ENCODE measurements around the gene FAM180A.
"Not testable (repeated sequence)": the region's sequence is repeated elsewhere in the genome, so short reads cannot be mapped to it uniquely, and the experiment has no call there.

Gene FAM180A

DNA sequence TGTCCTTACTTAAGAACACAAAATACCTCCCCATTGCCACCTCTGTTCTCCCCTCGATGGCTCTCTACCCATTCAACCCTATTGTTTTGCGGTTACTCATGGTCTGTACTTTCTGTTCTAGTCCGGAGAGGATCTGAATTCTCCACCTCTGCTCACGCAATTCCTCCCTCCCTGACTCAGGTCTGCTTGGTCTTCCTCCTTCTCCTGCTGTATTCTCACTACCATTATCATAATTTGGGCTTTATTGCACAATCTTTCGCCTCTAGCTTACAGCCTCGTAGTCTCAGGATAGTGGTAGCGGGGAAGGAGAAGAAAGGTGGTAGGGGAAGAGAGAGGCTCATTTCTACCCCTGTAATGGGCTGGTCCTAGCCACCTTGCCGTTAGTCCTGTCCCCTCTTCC, 35.4 kb upstream of the FAM180A start:
- H3K9ac ChIP-seq (ENCODE audit: low read length) = no peak overlapping the region
- H3K27me3 ChIP-seq (ENCODE audit: control insufficient read depth, insufficient read depth, low read length) = no peaks in the 10 kb centered on the region
- H3K27ac ChIP-seq (ENCODE audit: low read depth, low read length) = no peak overlapping the region
- H3K4me1 ChIP-seq (ENCODE audit: control insufficient read depth, insufficient read depth, low read length) = no peaks in the 10 kb centered on the region
- H3K36me3 ChIP-seq (ENCODE audit: control insufficient read depth, insufficient read depth, low read length) = no peaks in the 10 kb centered on the region
- H3K4me3 ChIP-seq (ENCODE audit: low read length) = no peak overlapping the region

DNA sequence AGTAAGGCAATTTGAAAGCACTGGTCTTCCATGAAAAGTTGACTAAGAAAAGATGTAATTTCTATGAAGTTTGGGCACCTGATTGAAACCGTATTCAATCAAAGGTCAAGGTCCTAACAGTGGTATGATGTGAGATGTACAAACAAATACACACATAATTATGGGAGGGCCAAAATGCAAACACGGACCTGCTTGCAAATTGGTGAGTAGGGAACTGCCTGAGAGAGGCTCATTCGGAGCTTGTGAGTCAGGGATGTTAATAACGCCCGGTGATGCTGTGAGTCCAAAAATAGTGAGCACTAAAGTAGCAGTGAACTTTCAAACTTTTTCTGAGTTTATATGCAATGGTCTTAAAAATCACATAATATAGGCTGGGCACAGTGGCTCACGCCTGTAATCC, 34.2 kb upstream of the FAM180A start:
- Histone ChIP-seq H3K9ac (ENCODE audit: low read length) (no peak overlapping the region), H3K27me3 (ENCODE audit: control insufficient read depth, insufficient read depth, low read length) (no peaks in the 10 kb centered on the region), H3K27ac (ENCODE audit: low read depth, low read length) (no peak overlapping the region), H3K4me3 (ENCODE audit: low read length) (no peak overlapping the region), H3K4me1 (ENCODE audit: control insufficient read depth, insufficient read depth, low read length) (no peaks in the 10 kb centered on the region), H3K36me3 (ENCODE audit: control insufficient read depth, insufficient read depth, low read length) (no peaks in the 10 kb centered on the region)

GRCh38 chr7:135782377-135782776, 33.8 kb upstream of the FAM180A start:
- Histone ChIP-seq H3K27ac (ENCODE audit: low read depth, low read length) (no peak overlapping the region), H3K36me3 (ENCODE audit: control insufficient read depth, insufficient read depth, low read length) (no peaks in the 10 kb centered on the region), H3K27me3 (ENCODE audit: control insufficient read depth, insufficient read depth, low read length) (no peaks in the 10 kb centered on the region), H3K4me1 (ENCODE audit: control insufficient read depth, insufficient read depth, low read length) (no peaks in the 10 kb centered on the region), H3K9ac (ENCODE audit: low read length) (no peak overlapping the region), H3K4me3 (ENCODE audit: low read length) (no peak overlapping the region)

DNA sequence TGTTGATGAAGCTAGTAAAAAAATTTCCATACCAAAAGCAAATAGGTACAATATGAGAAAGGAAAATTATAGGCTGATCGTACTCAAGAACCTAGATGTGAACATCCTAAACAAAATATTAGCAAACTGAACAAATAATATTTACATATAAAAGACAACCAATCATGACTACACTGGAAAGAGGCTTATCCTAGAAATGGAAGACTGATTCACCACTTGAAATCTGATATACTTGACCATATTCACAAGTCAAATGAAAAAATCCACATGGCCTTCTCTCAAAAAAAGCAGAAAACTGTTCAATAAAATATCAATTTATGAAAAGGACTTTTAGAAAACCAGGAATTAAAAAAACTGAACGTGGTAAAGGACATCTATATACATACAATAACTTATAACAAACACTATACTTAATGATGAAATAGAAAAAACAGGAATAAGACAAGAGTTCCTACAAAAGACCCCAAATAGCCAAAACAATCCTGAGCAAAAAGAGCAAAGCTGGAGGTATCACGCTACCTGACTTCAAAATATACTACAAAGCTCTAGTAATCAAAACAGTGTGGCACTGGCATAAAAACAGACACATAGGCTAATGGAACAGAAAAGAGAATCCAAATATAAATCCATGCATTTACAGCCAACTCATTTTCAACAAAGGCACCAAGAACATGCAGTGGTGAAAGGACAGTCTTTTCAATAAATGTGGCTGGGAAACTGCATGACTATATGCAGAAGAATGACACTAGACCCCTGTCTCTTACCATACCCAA, 29.2 kb upstream of the FAM180A start:
- no peak overlapping the region for H3K27ac ChIP-seq (ENCODE audit: low read depth, low read length)
- H3K4me3 ChIP-seq (ENCODE audit: low read length) = no peak overlapping the region
- H3K27me3 ChIP-seq (ENCODE audit: control insufficient read depth, insufficient read depth, low read length) = no peaks in the 10 kb centered on the region
- H3K9ac ChIP-seq (ENCODE audit: low read length) = no peak overlapping the region
- H3K36me3 ChIP-seq (ENCODE audit: control insufficient read depth, insufficient read depth, low read length) = no peaks in the 10 kb centered on the region
- no peaks in the 10 kb centered on the region for H3K4me1 ChIP-seq (ENCODE audit: control insufficient read depth, insufficient read depth, low read length)

DNA sequence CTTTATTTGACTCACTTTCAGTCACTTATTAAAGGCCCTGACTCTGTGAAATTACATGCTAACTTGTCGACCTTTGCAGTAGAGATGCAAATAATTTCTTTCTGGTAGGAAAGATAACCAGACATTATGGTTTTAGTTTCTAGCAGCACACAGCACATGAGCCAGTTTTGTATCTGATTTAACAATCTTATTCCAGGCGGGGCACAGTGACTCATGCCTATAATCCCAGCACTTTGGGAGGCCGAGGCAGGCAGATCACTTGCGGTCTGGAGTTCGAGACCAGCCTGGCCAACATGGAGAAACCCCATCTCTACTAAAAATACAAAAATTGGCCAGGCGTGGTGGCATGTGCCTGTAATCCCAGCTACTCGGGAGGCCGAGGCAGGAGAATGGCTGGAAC, 27.3 kb upstream of the FAM180A start:
- H3K36me3 ChIP-seq (ENCODE audit: control insufficient read depth, insufficient read depth, low read length); H3K9ac ChIP-seq (ENCODE audit: low read length); H3K4me3 ChIP-seq (ENCODE audit: low read length); H3K27me3 ChIP-seq (ENCODE audit: control insufficient read depth, insufficient read depth, low read length); H3K4me1 ChIP-seq (ENCODE audit: control insufficient read depth, insufficient read depth, low read length); H3K27ac ChIP-seq (ENCODE audit: low read depth, low read length): not testable (repeated sequence)

- H3K27ac ChIP-seq (ENCODE audit: low read depth, low read length) = no peak overlapping the region
- no peak overlapping the region for H3K9ac ChIP-seq (ENCODE audit: low read length)
- no peaks in the 10 kb centered on the region for H3K36me3 ChIP-seq (ENCODE audit: control insufficient read depth, insufficient read depth, low read length)
- no peaks in the 10 kb centered on the region for H3K27me3 ChIP-seq (ENCODE audit: control insufficient read depth, insufficient read depth, low read length)
- no peak overlapping the region for H3K4me3 ChIP-seq (ENCODE audit: low read length)
- no peaks in the 10 kb centered on the region for H3K4me1 ChIP-seq (ENCODE audit: control insufficient read depth, insufficient read depth, low read length)
Measured at GRCh38 chr7:135775230-135775629, 26.6 kb upstream of the FAM180A start.

GRCh38 chr7:135774284-135774683, 25.7 kb upstream of the FAM180A start:
- H3K36me3 ChIP-seq (ENCODE audit: control insufficient read depth, insufficient read depth, low read length) = no peaks in the 10 kb centered on the region
- no peak overlapping the region for H3K27ac ChIP-seq (ENCODE audit: low read depth, low read length)
- no peaks in the 10 kb centered on the region for H3K27me3 ChIP-seq (ENCODE audit: control insufficient read depth, insufficient read depth, low read length)
- H3K9ac ChIP-seq (ENCODE audit: low read length) = no peak overlapping the region
- no peak overlapping the region for H3K4me3 ChIP-seq (ENCODE audit: low read length)
- H3K4me1 ChIP-seq (ENCODE audit: control insufficient read depth, insufficient read depth, low read length) = no peaks in the 10 kb centered on the region

- Histone ChIP-seq H3K9ac (ENCODE audit: low read length) (no peak overlapping the region), H3K27ac (ENCODE audit: low read depth, low read length) (no peak overlapping the region), H3K4me1 (ENCODE audit: control insufficient read depth, insufficient read depth, low read length) (no peaks in the 10 kb centered on the region), H3K4me3 (ENCODE audit: low read length) (no peak overlapping the region), H3K36me3 (ENCODE audit: control insufficient read depth, insufficient read depth, low read length) (no peaks in the 10 kb centered on the region), H3K27me3 (ENCODE audit: control insufficient read depth, insufficient read depth, low read length) (no peaks in the 10 kb centered on the region)
Measured at GRCh38 chr7:135773464-135773863, 24.9 kb upstream of the FAM180A start.

DNA sequence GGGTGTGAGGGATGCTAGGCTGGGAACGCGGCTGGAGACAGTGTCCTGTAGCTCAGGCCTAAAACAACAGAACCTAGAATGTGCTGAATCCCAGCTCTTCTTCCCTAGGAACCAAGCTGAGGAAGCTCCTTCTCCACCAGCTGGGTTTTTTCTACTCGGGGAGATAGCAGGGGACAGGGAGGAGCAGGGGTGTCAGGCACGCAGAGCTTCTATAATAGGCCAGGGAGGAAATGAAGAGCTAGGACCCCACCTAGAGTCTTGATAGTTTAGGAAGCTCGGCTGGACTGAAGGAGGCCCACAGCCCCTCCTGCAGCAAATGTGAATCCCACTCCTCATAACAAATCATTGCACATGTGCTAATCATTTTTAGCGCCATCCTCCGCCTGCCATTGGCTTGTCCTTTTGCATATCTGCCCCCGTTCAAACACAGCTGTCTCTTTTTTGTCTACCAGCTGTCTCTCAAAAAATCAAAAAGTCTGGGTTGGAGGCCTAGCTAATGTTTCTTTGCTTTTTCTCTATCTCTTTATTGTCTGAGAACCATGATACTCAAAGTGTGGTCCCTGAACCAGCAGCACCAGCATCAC, 24.1 kb upstream of the FAM180A start:
- no peak overlapping the region for H3K4me3 ChIP-seq (ENCODE audit: low read length)
- no peak overlapping the region for H3K27ac ChIP-seq (ENCODE audit: low read depth, low read length)
- H3K36me3 ChIP-seq (ENCODE audit: control insufficient read depth, insufficient read depth, low read length) = no peaks in the 10 kb centered on the region
- H3K27me3 ChIP-seq (ENCODE audit: control insufficient read depth, insufficient read depth, low read length) = no peaks in the 10 kb centered on the region
- no peak overlapping the region for H3K9ac ChIP-seq (ENCODE audit: low read length)
- H3K4me1 ChIP-seq (ENCODE audit: control insufficient read depth, insufficient read depth, low read length) = no peaks in the 10 kb centered on the region

DNA sequence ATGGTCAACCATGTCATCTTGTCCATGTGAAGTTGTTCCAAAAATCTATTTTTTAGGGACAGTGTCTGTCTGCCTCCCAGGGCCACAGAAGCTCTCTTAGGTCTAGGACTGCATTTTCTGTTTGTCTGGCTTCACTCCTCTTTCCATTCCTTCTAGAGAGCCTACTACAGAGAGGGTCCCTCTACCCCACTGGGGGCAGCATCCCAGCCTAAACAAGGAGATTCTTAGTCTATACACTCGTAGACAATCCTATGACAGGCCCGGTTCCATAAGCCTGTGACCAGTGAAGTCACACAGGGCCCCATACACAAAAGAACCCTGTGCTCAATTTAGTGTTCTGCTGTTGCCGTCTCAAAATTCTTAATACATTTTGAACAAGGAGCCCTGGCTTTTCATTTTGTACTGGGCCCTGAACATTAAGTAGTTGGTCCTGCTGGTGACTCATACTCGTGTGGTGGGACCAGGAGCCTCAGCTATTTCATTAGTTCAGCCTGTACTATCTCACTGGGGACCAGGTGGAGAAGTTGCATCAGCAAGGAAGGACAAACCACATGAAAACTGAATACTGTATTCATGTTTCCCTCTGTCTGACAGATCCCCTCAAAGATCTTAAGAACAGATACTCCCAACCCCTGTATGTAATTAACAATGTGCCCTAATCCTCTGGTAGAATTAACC, 23.5 kb upstream of the FAM180A start:
- Histone ChIP-seq H3K36me3 (ENCODE audit: control insufficient read depth, insufficient read depth, low read length) (no peaks in the 10 kb centered on the region), H3K9ac (ENCODE audit: low read length) (no peak overlapping the region), H3K4me1 (ENCODE audit: control insufficient read depth, insufficient read depth, low read length) (no peaks in the 10 kb centered on the region), H3K27me3 (ENCODE audit: control insufficient read depth, insufficient read depth, low read length) (no peaks in the 10 kb centered on the region), H3K4me3 (ENCODE audit: low read length) (no peak overlapping the region), H3K27ac (ENCODE audit: low read depth, low read length) (no peak overlapping the region)

DNA sequence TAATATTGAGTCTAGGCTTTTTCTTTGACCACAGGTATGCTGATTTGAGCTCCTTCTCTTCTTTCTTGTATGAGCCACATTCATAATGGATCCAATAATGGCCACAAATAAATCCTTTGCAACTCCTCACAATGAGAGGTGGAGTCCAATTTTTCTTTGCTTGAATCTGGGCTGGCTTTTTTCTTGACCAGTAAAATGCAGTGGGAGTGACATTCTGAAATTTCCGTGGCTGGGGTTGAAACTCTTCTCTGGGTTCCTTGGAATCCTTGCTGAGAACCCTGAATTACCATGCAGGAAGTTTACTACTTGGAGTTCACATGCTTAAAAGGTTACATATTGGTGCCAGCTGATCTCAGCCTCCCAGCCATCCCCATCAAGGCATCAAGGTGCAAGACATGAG, 22.4 kb upstream of the FAM180A start:
- no peaks in the 10 kb centered on the region for H3K4me1 ChIP-seq (ENCODE audit: control insufficient read depth, insufficient read depth, low read length)
- H3K36me3 ChIP-seq (ENCODE audit: control insufficient read depth, insufficient read depth, low read length) = no peaks in the 10 kb centered on the region
- no peak overlapping the region for H3K9ac ChIP-seq (ENCODE audit: low read length)
- H3K27me3 ChIP-seq (ENCODE audit: control insufficient read depth, insufficient read depth, low read length) = no peaks in the 10 kb centered on the region
- no peak overlapping the region for H3K4me3 ChIP-seq (ENCODE audit: low read length)
- no peak overlapping the region for H3K27ac ChIP-seq (ENCODE audit: low read depth, low read length)

DNA sequence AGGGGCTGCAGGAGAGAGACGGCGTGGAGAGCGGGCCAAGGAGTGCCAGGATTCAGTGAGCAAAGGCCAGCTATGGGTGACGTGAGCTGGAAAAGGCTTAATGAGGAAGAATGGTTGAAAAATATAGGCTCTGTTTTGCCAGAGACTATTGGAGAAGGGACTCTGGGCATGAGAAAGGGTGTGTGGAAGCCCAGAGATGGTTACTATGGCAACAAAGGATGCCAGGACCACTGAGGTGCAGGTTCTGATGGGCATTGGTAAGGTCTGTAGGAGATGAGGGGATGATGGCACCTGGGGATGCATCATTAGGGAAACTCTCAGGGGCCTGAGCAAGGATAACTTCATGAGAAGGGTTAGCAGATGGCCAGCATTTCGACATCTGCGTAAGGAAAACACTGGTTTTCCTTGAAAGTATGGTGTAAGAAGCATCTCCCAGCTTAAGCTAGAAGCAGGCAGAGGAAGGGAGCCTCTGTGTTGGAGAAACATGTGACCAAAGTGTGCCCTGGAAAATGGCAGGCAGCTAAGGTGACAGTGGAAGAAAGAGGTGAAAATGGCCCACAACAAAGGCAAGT, 21.6 kb upstream of the FAM180A start:
- H3K9ac ChIP-seq (ENCODE audit: low read length) = no peak overlapping the region
- no peak overlapping the region for H3K4me3 ChIP-seq (ENCODE audit: low read length)
- H3K27me3 ChIP-seq (ENCODE audit: control insufficient read depth, insufficient read depth, low read length) = no peaks in the 10 kb centered on the region
- no peak overlapping the region for H3K27ac ChIP-seq (ENCODE audit: low read depth, low read length)
- H3K4me1 ChIP-seq (ENCODE audit: control insufficient read depth, insufficient read depth, low read length) = no peaks in the 10 kb centered on the region
- H3K36me3 ChIP-seq (ENCODE audit: control insufficient read depth, insufficient read depth, low read length) = no peaks in the 10 kb centered on the region
